ENCODE results near the gene MLLT6.

Gene MLLT6

GRCh38 chr17:38693700-38694329 lies 11.3 kb upstream of the MLLT6 start:
- Histone ChIP-seq H3F3A (ENCODE audit: insufficient read depth, low read length) (peaks cover 3% of the 10 kb centered on the region; the same call in 1 of the 2 replicates), H3K27me3 (replicated peaks; ENCODE audit: insufficient read depth, low read length) (no peaks in the 10 kb centered on the region), H3K9me3 (replicated peaks; ENCODE audit: insufficient read depth, low read length) (no peaks in the 10 kb centered on the region), H3K9ac (ENCODE audit: low read length) (no peak overlapping the region), H4K20me1 (ENCODE audit: insufficient read depth, low read length) (no peaks in the 10 kb centered on the region), H3K27ac (ENCODE audit: low read length) (no peak overlapping the region), H3K36me3 (replicated peaks; ENCODE audit: insufficient read depth, low read length) (no peaks in the 10 kb centered on the region), H2AFZ (ENCODE audit: low read length) (no peak overlapping the region), H3K79me2 (ENCODE audit: low read length) (no peaks in the 10 kb centered on the region), H3K4me1 (ENCODE audit: low read length) (no peaks in the 10 kb centered on the region), H3K4me3 (ENCODE audit: low read length) (no peak overlapping the region), H3K4me2 (ENCODE audit: low read depth, low read length) (no peak overlapping the region), H3K9me2 (replicated peaks; ENCODE audit: insufficient read depth, low read length) (no peaks in the 10 kb centered on the region)
- DNase-seq = no peak
- no peak for TF ChIP-seq CTCF (IDR thresholded peaks at IDR 0.05; ENCODE audit: low read length)
- TF ChIP-seq EZH2 (optimal IDR thresholded peaks at IDR 0.05; ENCODE audit: low read depth, low read length) = no peak
- no peak for TF ChIP-seq EZH2phosphoT487 (IDR thresholded peaks at IDR 0.05; ENCODE audit: low read length)

DNA sequence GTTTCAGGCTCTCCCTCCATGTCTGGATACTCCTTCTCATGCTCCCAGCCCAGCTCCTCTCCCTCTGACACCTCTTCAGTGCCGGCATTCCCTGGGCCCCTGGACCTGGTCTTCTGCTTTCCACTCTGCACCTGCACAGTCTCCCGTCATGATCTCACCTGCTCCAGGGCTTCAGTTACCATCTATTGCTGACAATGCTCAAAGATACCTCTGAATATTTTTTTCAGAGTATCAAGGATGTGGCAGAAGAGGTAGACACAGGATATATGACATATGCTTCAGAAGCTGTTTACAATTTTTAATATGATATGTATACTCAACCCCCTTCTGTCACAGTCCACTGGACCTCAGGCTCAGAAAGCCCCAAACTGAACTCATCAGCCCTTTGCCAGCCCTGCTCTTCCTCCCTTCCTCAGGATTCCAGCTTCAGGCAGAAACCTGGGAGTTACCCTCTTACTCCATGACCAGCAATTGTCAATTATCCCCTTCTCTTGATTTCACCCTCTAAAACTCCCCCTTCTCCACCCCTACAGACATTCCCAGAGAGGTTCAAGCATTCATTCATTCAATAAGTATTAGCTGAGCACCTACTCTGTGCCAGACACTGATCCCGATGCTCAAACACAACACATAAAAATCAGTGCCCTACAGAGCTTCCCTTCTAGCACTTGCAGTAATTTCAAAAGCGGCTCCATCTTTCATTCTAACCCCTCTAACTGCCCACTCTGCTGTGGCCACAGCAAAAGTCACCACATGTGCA lies 7.8 kb upstream of the MLLT6 start:
- peak; percentile 12 for DNase-seq
- no peaks in the 10 kb centered on the region for H3K79me2 ChIP-seq (ENCODE audit: low read length)
- H3K4me1 ChIP-seq (ENCODE audit: low read length) = peaks cover 14% of the 10 kb centered on the region
- H4K20me1 ChIP-seq (ENCODE audit: insufficient read depth, low read length) = no peaks in the 10 kb centered on the region
- H3K9me3 ChIP-seq (replicated peaks; ENCODE audit: insufficient read depth, low read length) = no peaks in the 10 kb centered on the region
- H3K9ac ChIP-seq (ENCODE audit: low read length) = no peak overlapping the region
- no peak for TF ChIP-seq EZH2 (optimal IDR thresholded peaks at IDR 0.05; ENCODE audit: low read depth, low read length)
- TF ChIP-seq CTCF (IDR thresholded peaks at IDR 0.05; ENCODE audit: low read length) = no peak
- TF ChIP-seq EZH2phosphoT487 (IDR thresholded peaks at IDR 0.05; ENCODE audit: low read length) = no peak
- H3F3A ChIP-seq (ENCODE audit: insufficient read depth, low read length) = peaks cover 22% of the 10 kb centered on the region
- H3K9me2 ChIP-seq (replicated peaks; ENCODE audit: insufficient read depth, low read length) = no peaks in the 10 kb centered on the region
- H3K36me3 ChIP-seq (replicated peaks; ENCODE audit: insufficient read depth, low read length) = no peaks in the 10 kb centered on the region
- no peak overlapping the region for H2AFZ ChIP-seq (ENCODE audit: low read length)
- H3K27ac ChIP-seq (ENCODE audit: low read length) = no peak overlapping the region
- no peak overlapping the region for H3K4me3 ChIP-seq (ENCODE audit: low read length)
- no peaks in the 10 kb centered on the region for H3K27me3 ChIP-seq (replicated peaks; ENCODE audit: insufficient read depth, low read length)
- no peak overlapping the region for H3K4me2 ChIP-seq (ENCODE audit: low read depth, low read length)

DNA sequence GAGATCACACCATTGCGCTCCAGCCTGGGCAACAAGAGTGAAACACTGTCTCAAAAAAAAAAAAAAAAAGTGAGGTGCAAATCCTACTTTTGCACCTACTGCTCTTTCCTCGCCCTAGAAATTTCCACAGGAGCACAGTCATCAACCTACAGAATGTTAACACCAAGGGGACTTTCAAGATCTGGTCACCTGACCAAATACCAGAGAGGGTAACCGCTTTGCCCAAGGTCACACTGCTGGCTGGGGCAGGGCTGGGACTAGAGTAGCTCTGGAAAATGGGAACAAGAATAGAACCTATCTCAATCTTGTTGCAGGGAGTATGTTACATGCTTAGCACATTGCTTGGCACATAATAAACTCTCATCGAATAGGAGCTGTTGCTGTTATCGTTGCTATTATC lies 6.3 kb upstream of the MLLT6 start:
- no peak for TF ChIP-seq CTCF (IDR thresholded peaks at IDR 0.05; ENCODE audit: low read length)
- TF ChIP-seq EZH2 (optimal IDR thresholded peaks at IDR 0.05; ENCODE audit: low read depth, low read length) = no peak
- TF ChIP-seq EZH2phosphoT487 (IDR thresholded peaks at IDR 0.05; ENCODE audit: low read length) = no peak
- Histone ChIP-seq H3K9me2 (replicated peaks; ENCODE audit: insufficient read depth, low read length) (no peaks in the 10 kb centered on the region), H3K79me2 (ENCODE audit: low read length) (peaks cover 4% of the 10 kb centered on the region; the same call in 1 of the 2 replicates), H2AFZ (ENCODE audit: low read length) (no peak overlapping the region), H3K36me3 (replicated peaks; ENCODE audit: insufficient read depth, low read length) (no peaks in the 10 kb centered on the region), H3K4me2 (ENCODE audit: low read depth, low read length) (no peak overlapping the region), H3K4me3 (ENCODE audit: low read length) (no peak overlapping the region), H3K9me3 (replicated peaks; ENCODE audit: insufficient read depth, low read length) (no peaks in the 10 kb centered on the region), H3K9ac (ENCODE audit: low read length) (no peak overlapping the region), H3F3A (ENCODE audit: insufficient read depth, low read length) (peaks cover 38% of the 10 kb centered on the region), H3K4me1 (ENCODE audit: low read length) (peaks cover 14% of the 10 kb centered on the region), H3K27me3 (replicated peaks; ENCODE audit: insufficient read depth, low read length) (no peaks in the 10 kb centered on the region), H4K20me1 (ENCODE audit: insufficient read depth, low read length) (no peaks in the 10 kb centered on the region), H3K27ac (ENCODE audit: low read length) (no peak overlapping the region)
- DNase-seq = no peak
